ENCODE measurements around the gene PHACTR1. TPM values are rescaled to one million over a fixed set of nuclear protein-coding genes. Genes with fewer than 3 reads are reported as not detected.

PHACTR1 gene
- total and polyA plus RNA-seq, 2 donors (not counting 1 experiment from before 2014, with no cell fraction given): 0.60 to 1.2 TPM

GRCh38 chr6:13071550-13072345 is 355.2 kb downstream of the PHACTR1 start:
- H3K4me3 ChIP-seq (replicated peaks in 1 of 4; ENCODE audit: control extremely low read depth in 1 of 4, insufficient read depth in 1 of 4, low read depth in 3 of 4, low read length in 4 of 4): no peak overlapping the region
- H3K4me1 ChIP-seq (ENCODE audit: control insufficient read depth, extremely low read depth, insufficient read depth, low read length): no peaks in the 10 kb centered on the region
- H3K9ac ChIP-seq (ENCODE audit: insufficient read depth, low read length): no peak overlapping the region
- no peak overlapping the region for H3K27ac ChIP-seq (ENCODE audit: insufficient read depth, low read length)
- no peaks in the 10 kb centered on the region for H3K36me3 ChIP-seq (ENCODE audit: control insufficient read depth, insufficient read depth, low read length)
- no peaks in the 10 kb centered on the region for H3K79me2 ChIP-seq (ENCODE audit: control insufficient read depth, insufficient read depth, low read length)
- no peaks in the 10 kb centered on the region for H4K20me1 ChIP-seq (ENCODE audit: control insufficient read depth, extremely low read depth, insufficient read depth, low read length)
- no peak overlapping the region for H2AFZ ChIP-seq (ENCODE audit: low read length)
- H3K9me3 ChIP-seq (ENCODE audit: control insufficient read depth, insufficient read depth, low read depth, low read length): no peaks in the 10 kb centered on the region
- H3K4me2 ChIP-seq (ENCODE audit: extremely low read depth, insufficient read depth, low read length): no peak overlapping the region
- H3K27me3 ChIP-seq (ENCODE audit: control insufficient read depth, insufficient read depth, low read length): no peaks in the 10 kb centered on the region
- DNase-seq (ENCODE audit: low read depth in 2 of 2): no peak
- TF ChIP-seq EZH2 (IDR thresholded peaks at IDR 0.05; ENCODE audit: low read length, missing control alignments) (no peak), CTCF (conservative IDR thresholded peaks at IDR 0.05 in 1 of 2, IDR thresholded peaks at IDR 0.05 in 1 of 2; ENCODE audit: low read depth in 1 of 2, low read length in 2 of 2) (no peak)

- H3K36me3 ChIP-seq (ENCODE audit: control insufficient read depth, insufficient read depth, low read length): no peaks in the 10 kb centered on the region
- no peak overlapping the region for H3K9ac ChIP-seq (ENCODE audit: insufficient read depth, low read length)
- no peaks in the 10 kb centered on the region for H3K79me2 ChIP-seq (ENCODE audit: control insufficient read depth, insufficient read depth, low read length)
- no peak for DNase-seq (ENCODE audit: low read depth in 2 of 2)
- H3K27ac ChIP-seq (ENCODE audit: insufficient read depth, low read length): no peak overlapping the region
- H3K4me3 ChIP-seq (replicated peaks in 1 of 4; ENCODE audit: control extremely low read depth in 1 of 4, insufficient read depth in 1 of 4, low read depth in 3 of 4, low read length in 4 of 4): no peak overlapping the region
- H4K20me1 ChIP-seq (ENCODE audit: control insufficient read depth, extremely low read depth, insufficient read depth, low read length): no peaks in the 10 kb centered on the region
- no peak overlapping the region for H3K4me2 ChIP-seq (ENCODE audit: extremely low read depth, insufficient read depth, low read length)
- H3K4me1 ChIP-seq (ENCODE audit: control insufficient read depth, extremely low read depth, insufficient read depth, low read length): no peaks in the 10 kb centered on the region
- H3K9me3 ChIP-seq (ENCODE audit: control insufficient read depth, insufficient read depth, low read depth, low read length): no peaks in the 10 kb centered on the region
- no peak for TF ChIP-seq CTCF (conservative IDR thresholded peaks at IDR 0.05 in 1 of 2, IDR thresholded peaks at IDR 0.05 in 1 of 2; ENCODE audit: low read depth in 1 of 2, low read length in 2 of 2)
- H2AFZ ChIP-seq (ENCODE audit: low read length): no peak overlapping the region
- no peaks in the 10 kb centered on the region for H3K27me3 ChIP-seq (ENCODE audit: control insufficient read depth, insufficient read depth, low read length)
These were observed 356.2 kb downstream of the PHACTR1 start for GRCh38 chr6:13072686-13073347.

- H3K4me1 ChIP-seq (ENCODE audit: control insufficient read depth, extremely low read depth, insufficient read depth, low read length): no peaks in the 10 kb centered on the region
- no peak for DNase-seq (ENCODE audit: low read depth in 2 of 2)
- no peak overlapping the region for H3K27ac ChIP-seq (ENCODE audit: insufficient read depth, low read length)
- H2AFZ ChIP-seq (ENCODE audit: low read length): no peak overlapping the region
- no peak for TF ChIP-seq EZH2 (IDR thresholded peaks at IDR 0.05; ENCODE audit: low read length, missing control alignments)
- no peak for TF ChIP-seq CTCF (conservative IDR thresholded peaks at IDR 0.05 in 1 of 2, IDR thresholded peaks at IDR 0.05 in 1 of 2; ENCODE audit: low read depth in 1 of 2, low read length in 2 of 2)
- H3K27me3 ChIP-seq (ENCODE audit: control insufficient read depth, insufficient read depth, low read length): no peaks in the 10 kb centered on the region
- no peaks in the 10 kb centered on the region for H4K20me1 ChIP-seq (ENCODE audit: control insufficient read depth, extremely low read depth, insufficient read depth, low read length)
- H3K4me3 ChIP-seq (replicated peaks in 1 of 4; ENCODE audit: control extremely low read depth in 1 of 4, insufficient read depth in 1 of 4, low read depth in 3 of 4, low read length in 4 of 4): no peak overlapping the region
- no peaks in the 10 kb centered on the region for H3K9me3 ChIP-seq (ENCODE audit: control insufficient read depth, insufficient read depth, low read depth, low read length)
- no peaks in the 10 kb centered on the region for H3K36me3 ChIP-seq (ENCODE audit: control insufficient read depth, insufficient read depth, low read length)
- no peak overlapping the region for H3K4me2 ChIP-seq (ENCODE audit: extremely low read depth, insufficient read depth, low read length)
- H3K79me2 ChIP-seq (ENCODE audit: control insufficient read depth, insufficient read depth, low read length): no peaks in the 10 kb centered on the region
- no peak overlapping the region for H3K9ac ChIP-seq (ENCODE audit: insufficient read depth, low read length)
These were observed 358.0 kb downstream of the PHACTR1 start for GRCh38 chr6:13074415-13075140.

Measured in fibroblast of lung (primary cell).